H4 (cell line): Measurements from ENCODE around the gene CNTFR. TPM values are rescaled to one million over a fixed set of nuclear protein-coding genes. Genes with fewer than 3 reads are reported as not detected.

Experiments
- DNase-seq: peaks from one replicate; pipeline ENCODE4 v3.0.0-alpha.2; 2015; ENCODE audit warnings: low spot score
- total RNA-seq: library from RNA; depleted of rRNA; stranded (reverse); fragments of >200 nt; shearing (Covaris generic); gene quantifications from 2 replicates; pipeline ENCODE4 v1.2.3, GENCODE V29; 2014

Gene CNTFR
- total RNA-seq, 1 experiment from 2014 or later = 0.15 TPM

DNA sequence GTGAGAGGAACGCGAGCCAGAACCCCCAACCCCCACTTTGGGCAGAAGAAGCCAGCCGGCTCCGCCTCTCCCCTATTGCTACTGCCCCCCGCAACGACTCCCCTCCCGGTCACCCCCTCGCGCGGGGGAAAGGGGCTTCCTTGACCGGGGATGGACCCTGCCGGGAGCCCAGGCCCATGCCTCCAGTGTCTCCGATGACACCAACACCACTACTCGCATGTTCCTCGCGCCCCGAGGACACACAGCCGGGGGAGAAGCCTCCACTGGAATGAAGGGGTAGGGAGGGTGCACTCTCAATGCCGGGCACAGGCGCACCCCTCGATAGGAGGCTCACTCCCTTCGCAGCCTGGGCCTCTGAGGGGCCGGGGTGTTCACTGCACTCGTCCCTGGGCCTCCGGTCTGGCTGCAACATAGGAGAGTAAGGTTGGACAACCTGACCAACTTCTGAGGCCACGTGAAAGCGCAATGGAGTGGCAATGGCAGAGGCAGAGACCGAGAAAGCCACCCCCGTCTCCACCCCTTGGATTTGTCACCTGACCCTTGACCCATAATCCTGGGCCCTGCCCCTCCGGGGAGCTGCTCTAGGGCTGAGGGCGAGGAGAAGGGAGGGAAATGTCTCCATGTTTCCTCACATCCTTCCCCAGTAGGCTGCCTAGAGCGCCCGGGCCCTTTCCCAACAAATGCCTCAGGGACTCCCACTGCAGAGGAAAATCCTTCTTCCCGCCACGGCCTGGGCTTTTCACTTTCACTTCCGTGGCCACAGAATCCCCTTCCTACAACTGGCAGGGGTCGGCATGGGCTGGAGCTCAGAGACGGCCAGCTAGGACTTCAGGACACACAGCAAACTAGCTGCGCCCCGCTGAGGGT is 1.1 kb upstream of the CNTFR start:
- DNase-seq = no peak

DNA sequence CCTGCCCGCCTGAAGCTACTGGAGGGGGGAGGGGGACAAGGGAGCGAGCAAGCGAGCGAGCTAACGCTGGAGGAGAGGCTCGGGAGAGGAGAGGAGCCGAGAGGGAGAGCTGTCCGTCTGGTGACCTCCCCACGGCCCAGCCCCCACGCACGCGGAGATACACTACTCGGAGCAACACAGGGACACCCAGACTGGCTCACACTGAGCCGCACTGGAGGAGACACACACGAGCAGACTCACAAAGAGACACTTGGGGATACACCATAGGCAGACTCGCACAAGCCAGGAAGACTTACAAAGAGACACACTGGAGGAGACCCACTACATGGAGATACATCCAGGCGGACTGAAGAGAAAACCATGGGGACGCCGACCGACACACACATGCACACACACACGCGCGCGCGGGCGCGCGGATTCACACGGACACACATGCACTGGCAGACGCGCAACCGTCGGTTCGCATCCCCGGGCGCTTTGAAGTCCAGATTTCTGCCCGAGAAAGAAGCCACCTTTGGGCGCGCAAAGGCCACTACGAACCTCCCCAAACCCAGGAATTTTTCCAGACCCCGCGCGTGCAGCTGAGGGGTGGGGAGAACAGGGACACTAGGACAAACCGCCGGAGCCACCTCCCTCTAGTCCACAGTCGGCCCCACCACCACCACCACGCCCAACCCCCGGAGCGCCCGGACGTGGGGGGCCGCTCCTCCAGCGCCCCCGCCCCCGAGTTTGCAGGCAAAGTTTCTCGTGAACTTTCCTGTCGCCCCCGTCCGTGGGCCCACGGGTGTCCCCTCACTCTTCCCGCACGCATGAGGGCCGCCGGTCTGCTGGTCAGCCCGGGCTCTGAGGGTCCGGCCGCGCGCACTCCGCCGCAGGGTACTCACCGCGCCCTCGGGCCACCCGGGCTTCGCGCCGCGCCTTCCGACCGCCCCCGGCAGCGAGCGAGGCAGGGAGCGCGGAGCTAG is 571 bp downstream of the CNTFR start:
- DNase-seq = no peak

DNA sequence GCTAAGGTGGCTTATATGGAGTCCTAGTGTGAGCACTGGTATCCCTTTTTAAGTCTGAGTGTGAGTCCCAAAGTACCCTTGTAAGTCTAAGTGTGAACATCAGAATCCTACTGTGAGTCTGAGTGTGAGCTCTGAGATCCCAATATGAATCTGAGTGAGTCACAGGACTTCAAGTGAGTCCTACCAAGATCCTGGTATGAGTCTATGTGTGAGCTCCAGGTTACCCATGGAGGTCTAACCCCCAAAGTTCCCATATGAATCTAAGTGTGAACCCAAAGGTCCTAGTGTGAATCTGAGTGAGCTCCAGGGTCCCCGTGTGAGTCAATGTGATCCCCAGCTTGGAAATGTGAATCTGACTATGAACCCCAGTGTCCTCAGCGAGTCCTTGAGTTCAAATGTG is 2.3 kb downstream of the CNTFR start:
- no peak for DNase-seq

DNA sequence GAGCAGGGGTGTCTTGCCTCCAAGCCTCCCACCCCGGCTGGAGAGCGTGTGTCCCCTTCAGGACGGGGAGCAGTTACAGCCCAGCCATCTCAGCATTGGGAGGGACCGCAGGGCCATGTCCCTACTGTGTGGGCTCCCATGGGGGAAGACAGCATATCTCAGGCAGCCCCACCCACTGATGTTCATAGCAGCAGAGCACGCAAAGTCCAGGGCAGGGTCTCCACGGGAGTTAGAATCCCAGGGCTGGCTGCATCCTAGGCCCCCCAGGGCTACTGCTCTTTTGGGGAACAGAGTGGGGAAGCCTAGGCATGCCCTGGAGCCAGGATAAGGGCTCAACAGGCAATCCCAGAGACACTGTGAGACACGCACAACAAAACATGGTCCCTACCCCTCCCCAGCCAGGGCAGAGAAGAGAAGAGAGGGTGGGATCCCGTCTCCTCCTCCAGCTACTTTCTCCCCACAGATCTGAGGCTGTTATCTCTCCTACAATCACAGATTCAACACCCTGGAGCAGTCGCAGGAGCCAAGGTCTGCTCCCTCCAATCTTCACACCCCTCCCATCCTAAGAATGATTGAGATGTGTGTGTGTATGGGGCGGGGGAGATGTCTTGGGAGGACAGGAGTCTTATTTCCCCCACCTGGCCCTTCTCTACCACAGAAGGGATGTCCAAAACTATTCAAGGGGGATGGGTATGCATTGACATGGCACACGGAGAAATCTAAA is 3.4 kb downstream of the CNTFR start:
- no peak for DNase-seq

DNA sequence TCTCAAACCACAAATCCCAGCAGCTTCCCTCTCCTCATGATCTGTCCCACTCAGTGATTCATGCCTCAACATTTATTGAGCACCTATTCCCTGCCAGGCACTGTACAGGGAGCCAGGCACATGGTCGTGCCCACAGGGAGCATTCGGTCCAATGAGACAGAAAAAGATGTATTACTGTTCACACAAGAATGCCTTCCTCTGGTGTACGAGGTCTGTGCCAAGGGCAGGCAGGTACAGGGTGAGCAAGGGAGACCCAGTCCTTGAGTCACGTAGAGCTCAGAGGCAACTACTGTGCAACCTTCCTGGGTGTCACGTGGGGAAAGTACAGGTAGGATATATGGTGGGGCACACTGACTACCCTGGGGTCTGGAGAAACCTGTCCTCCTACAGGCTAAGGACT is 4.6 kb downstream of the CNTFR start:
- DNase-seq = no peak

DNA sequence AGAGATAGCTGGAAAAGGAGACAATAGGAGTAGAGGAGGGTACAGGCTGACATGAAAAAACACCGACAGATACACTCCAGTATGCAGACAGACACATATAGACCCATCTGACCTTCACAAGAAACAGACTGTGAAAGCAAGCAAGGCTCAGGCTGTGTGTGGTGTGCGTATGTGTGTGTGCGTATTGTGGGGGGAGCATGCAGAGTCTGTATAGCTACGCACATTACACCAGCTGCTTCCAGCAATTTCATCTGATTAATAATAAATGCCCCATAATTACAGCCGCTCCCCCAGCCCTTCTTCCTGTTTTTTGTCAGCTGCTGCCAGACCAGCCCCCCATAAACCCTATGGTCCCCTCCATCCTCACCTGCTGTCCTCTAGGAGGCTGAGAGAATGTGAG is 6.7 kb downstream of the CNTFR start:
- DNase-seq = no peak

DNA sequence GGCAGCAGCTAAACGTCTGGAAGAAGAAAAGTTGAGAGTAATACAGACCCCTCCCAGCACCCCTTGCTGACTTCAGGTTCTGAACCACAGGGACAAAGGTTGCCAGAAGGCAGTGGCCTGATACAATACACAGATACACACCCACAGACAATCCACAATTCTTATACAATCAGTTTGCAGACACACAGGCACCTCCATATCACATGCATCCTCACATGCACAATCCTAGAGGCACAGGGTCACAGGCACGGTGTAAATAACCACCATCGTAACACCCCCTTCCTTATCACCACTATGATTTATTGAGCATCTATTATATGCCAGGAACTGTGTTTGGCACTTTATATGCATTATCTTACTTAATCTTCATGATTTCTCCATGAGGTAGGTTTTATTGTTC is 8.2 kb downstream of the CNTFR start:
- no peak for DNase-seq

DNA sequence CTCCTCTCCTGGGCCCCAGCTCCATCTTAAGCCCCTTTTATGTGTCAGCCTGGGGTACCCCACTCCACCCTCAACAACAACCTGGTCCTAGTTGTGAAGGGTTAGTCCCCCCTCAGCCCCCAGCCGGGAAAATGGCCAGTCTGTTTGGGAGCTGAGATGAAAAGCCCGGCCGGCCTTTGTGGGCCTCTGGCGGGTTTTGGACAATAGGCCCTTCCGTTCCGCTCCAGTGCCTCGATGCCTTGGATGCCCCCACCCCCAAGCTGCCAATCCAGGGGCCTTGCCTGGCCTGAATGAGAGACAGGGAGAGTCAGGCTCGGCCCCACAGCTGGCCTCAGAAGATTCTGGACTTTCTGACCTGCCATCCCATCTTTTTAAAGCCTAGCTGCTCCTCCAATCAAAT is 9.2 kb downstream of the CNTFR start:
- DNase-seq = no peak

DNA sequence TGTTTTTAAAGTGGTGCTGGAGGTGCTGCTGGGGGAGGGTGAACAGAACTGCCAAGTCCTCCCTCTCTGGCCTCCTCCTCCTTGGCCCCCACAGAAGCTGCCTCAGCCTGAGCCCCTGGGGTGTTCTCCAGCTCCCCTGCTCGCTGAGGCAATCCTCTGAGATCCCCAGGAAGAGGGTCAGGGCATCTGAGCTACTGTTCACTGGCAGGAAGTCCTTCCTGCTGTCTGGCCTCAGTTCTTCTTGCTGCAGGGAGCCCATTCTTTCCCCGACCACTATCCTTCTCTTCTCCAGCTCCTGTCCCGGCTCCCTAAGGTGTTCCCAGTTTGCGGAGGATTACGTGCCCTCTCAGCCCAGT is 9.7 kb downstream of the CNTFR start:
- no peak for DNase-seq

DNA sequence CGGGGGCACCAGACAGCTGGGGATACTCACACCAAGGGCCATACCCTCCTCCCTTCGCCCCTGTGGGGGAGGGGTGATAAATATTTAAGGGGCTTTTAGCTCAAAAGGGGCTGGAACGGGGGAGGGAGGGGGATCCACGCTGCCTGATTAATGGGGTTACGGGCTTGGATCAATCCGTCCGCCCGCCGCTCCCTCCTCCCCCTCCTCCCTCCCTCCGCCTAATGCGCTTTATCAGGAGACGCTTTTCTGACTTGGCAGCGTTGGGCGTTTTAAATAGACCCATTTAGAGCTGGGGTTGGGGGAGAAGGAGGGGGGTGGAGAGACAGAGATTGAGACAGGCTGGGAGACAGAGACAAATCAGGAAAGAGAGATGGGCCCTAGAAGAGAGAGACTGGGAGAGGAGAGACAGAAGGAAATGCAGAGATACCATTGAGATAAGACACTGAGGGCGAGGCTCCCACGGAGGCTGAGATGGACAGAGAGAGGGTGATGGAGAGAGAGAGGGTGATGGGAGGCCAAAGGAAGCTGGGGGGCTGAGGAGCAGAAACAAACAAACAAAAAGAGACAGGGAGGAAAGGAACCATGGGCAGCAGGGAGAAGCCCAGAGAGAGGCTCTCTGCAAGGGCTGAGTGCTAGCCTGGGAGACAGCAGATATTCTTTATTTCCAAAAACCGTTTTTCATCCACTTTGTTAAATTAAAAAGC is 10.3 kb downstream of the CNTFR start:
- DNase-seq = no peak

DNA sequence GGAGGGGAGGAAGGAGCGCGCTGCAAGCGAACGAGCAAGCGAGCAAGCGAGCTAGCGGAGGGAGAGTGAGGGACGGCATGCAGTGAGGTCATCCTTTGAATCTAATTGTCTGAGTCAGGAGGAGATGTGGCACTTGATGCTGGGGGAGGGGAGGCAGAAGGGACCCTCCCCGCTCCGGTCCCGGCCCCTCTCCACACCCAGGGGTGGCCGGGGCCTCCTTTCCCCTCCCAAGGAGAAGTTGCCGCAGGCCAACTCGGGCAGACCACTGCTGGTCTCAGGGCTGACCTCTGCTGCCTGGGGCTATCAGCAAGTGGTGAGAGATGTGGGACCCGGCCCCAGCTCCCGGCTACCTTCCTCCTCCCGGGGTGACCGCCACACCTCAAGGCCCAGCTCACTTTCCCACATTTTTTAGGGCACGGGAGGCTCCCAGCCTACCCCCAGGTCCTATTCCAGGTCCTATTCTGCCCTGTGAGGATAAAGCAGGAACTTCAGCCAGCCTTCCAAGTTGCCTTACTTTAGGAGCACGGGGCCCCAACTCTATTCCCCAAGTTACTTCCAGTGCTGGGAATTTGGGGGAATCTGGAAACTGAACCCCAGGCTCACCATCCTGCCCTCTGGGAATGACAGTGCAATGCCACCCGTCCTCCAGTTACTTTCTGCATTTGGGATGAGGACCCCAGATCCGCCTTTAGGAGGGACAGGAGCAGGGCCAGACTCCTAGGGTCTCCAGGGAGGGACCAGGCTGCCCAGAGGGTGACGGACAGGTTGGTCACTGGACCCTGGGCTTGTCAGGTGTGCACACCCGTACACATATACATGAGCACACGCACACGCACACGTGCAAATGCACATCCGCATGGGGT is 11.1 kb downstream of the CNTFR start:
- DNase-seq = no peak

DNA sequence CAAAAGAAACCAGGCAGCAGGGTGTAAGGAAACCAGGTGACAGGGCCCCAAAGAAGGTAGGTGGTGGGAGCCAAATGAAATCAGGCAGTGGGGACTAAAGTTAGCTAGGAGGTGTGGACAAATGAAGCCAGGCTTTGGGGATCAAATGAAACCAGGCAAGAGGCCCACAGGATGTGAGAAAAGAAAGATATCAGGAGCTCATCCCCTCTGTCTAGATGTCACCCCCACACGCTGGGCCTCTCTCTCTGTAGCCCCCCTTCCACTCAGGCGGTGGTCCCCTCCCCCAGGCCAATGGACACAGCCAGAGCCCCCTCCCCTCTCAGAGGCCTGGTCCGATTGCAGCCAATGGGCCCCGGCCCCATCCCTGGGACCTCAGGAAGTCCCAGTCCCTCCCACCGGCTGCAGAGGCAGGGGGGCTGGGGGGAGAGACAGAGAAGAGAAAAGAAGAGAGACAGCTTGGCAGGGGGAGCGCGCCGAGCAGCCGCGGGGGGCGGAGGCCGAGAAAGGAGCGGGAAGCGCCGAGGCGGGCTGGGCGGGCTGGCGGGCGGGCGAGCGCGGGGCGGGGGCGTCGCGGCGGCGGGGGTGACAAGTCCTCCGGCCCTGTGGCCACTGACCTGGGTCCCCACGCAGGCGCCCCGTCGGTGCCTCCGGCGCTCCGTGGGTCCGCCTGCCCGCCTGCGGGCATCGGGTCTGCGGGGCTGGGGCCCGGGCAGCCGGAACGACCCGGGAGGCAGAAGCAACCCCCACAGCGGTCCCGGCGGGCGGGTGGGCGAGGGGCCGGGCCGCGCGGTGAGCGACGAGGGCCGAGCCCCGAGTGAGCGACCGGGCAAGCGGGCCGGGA is 11.9 kb downstream of the CNTFR start:
- DNase-seq = no peak

DNA sequence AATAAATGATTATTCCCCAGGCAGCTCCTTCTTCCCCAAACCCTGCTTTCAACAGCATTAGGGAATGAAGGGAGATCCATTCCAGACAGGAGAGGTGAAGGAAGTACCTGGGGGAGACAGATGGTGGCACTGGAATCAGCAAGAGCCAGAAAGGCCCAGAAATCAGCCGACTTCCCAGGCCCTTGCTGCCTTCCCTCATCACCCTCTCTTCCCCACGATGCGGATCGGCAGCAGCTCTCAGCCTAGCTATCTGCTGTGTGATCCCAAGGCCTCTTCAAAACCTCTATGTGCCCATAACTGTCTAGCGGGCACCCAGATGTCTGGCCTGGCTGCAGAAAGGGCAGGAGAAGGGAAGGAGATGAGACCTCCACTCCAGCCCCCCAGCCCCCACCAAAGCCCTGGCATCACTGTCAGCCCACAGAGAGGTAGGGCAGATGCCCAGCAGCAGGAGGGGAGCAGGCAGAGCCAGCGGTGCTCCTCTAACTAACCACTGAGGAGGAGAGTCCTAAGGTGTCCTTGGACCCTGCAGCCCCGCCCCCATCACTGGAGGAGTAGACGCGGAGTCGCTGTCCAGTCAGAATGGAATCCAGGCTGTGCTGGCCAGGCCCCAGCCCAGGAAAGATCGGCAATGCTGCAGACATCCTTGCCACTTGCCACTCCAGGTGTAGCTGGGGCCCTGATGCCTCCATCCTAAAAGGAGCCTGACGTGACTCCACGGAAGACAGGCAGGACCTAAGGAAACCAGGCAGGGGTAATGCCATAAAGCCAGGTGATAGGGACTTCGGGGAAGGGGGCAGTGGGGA is 12.7 kb downstream of the CNTFR start:
- DNase-seq = no peak

DNA sequence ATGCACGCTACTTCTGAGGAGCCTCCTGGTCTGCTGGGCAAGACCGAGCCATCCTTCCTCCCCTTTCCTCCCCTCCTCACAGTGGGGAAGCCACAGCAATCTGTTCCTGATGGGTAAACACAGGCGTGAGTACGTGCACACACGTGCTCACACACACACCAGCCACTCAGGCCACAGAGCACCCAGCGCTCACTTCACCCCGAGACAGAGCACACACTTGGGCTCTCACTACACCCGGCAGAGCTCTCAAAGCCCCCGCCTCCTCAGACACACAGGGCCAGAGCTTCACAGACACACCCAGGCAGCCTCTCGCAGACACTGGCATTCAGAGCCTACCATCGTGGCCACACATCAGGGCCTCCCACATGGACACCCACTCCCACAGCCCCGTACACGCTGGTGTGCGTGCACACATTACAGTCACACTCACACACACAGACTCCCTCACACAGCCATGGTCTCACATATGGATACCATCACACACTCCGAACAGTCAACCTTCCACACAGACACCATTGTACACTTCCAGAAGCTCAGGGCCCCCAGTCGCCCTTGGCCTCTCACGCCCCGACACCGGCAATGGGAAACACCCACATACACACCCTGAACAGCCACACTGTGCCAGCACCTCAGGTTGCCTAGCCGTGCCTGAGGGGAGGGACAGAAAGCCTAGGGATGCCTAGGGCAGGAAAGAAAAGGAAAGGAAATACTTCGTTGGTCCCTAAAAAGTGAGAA is 13.5 kb downstream of the CNTFR start:
- DNase-seq = no peak

DNA sequence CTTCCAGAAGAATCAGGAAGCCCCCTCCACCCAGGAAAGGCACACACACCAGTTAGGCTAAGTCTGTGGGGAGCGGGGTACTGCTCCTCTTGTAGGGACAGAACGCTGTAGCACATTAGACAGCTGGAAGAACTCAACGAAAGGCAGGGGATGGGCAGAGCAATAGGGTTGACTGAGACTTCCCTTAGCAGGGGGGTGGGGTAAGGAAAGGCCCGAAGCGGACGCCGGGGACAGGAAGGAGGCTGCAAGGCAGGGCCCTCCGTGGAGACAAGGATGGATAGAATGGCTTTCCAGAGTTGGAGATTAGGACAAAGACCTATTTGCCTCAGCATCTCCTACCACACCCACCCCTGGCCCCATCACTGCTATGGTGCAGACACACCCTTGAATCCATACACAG is 14.3 kb downstream of the CNTFR start:
- DNase-seq = no peak

DNA sequence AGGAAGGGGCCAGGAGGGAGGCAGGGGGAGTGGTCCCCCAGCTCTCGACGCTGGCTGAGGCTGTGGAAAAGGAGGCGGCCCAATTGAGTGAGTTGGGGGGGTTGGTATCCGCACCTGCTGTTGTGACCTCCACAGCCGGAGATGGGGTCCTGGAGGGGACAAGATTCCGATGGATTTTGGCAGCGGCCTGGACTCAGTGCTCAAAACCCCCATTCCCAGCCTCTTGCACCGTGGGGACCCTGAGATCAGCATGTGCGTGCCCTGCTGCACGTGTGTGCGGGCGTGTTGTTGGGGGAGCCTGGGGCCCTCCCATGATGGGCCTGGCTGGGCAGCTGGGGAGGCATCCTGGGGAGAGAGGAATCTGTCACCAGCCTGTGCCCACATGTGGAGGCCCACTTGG is 15.0 kb downstream of the CNTFR start:
- no peak for DNase-seq

DNA sequence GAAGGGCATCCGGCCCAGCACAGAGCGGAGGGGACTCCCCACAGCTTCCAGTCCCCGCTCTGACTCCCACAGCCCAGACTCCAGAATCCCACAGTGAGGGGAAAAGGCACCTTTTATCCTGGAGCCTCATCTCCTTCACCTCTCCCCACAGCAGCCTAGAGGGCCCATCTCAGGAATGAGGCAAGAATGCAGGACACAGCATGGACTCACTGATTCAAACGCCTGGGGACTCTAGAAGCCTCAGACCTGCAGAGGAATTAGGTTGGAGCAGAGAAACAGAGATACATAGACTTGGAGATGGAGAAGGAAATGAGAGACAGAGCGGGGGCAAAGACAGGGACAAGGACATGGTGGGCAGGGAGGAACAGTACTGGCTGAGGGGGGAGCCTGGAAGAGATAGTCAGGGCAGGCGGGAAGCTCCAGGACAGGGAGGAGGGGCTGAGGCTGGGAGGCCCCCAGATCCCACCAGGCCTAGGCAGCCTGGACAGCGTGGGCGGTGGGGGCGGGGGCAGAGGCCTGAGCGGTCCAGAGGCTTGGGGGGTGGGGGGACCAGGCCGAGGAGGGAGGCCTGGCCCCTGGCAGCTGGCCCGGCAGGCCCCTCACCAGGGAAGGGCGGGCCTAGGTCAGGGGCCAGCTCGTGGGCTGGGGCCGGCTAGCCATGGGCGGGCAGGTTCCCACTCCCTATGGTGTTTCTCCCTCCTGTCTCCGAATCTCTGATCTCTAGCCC is 15.8 kb downstream of the CNTFR start:
- DNase-seq = no peak
